Measurements from ENCODE around the gene SPRED1.

The SPRED1 gene

GRCh38 chr15:38320866-38321265 lies 68.2 kb downstream of the SPRED1 start:
- no peak overlapping the region for H3K27ac ChIP-seq (ENCODE audit: low read length)
- no peak overlapping the region for H3K4me3 ChIP-seq (ENCODE audit: low read depth in 1 of 2, low read length in 2 of 2)
- H3K27me3 ChIP-seq (ENCODE audit: low read depth, low read length) = no peaks in the 10 kb centered on the region
- no peaks in the 10 kb centered on the region for H3K9me3 ChIP-seq (ENCODE audit: control insufficient read depth in 1 of 2, low read length in 2 of 2)
- H3K36me3 ChIP-seq (ENCODE audit: control insufficient read depth in 1 of 2, insufficient read depth in 2 of 2, low read length in 2 of 2) = no peaks in the 10 kb centered on the region
- H3K4me1 ChIP-seq (ENCODE audit: control insufficient read depth in 1 of 2, insufficient read depth in 2 of 2, low read length in 2 of 2) = peaks cover 0 to 9% of the 10 kb centered on the region in 2 donors

- H3K9me3 ChIP-seq (ENCODE audit: control insufficient read depth in 1 of 2, low read length in 2 of 2) = no peaks in the 10 kb centered on the region
- peaks cover 0 to 9% of the 10 kb centered on the region in 2 donors for H3K4me1 ChIP-seq (ENCODE audit: control insufficient read depth in 1 of 2, insufficient read depth in 2 of 2, low read length in 2 of 2)
- H3K27me3 ChIP-seq (ENCODE audit: low read depth, low read length) = no peaks in the 10 kb centered on the region
- H3K36me3 ChIP-seq (ENCODE audit: control insufficient read depth in 1 of 2, insufficient read depth in 2 of 2, low read length in 2 of 2) = peaks cover 7 to 18% of the 10 kb centered on the region in 2 donors
- no peak overlapping the region for H3K4me3 ChIP-seq (ENCODE audit: low read depth in 1 of 2, low read length in 2 of 2)
- H3K27ac ChIP-seq (ENCODE audit: low read length) = no peak overlapping the region
Measured at GRCh38 chr15:38323895-38324294, 71.3 kb downstream of the SPRED1 start.

GRCh38 chr15:38324939-38325647 lies 72.5 kb downstream of the SPRED1 start:
- no peak overlapping the region for H3K27ac ChIP-seq (ENCODE audit: low read length)

GRCh38 chr15:38325648-38325990 lies 73.0 kb downstream of the SPRED1 start:
- Histone ChIP-seq H3K27me3 (ENCODE audit: low read depth, low read length) (no peaks in the 10 kb centered on the region), H3K36me3 (ENCODE audit: control insufficient read depth in 1 of 2, insufficient read depth in 2 of 2, low read length in 2 of 2) (peaks cover 7 to 18% of the 10 kb centered on the region in 2 donors), H3K4me3 (ENCODE audit: low read depth in 1 of 2, low read length in 2 of 2) (no peak overlapping the region), H3K4me1 (ENCODE audit: control insufficient read depth in 1 of 2, insufficient read depth in 2 of 2, low read length in 2 of 2) (peaks cover 0 to 3% of the 10 kb centered on the region in 2 donors), H3K9me3 (ENCODE audit: control insufficient read depth in 1 of 2, low read length in 2 of 2) (no peaks in the 10 kb centered on the region), H3K27ac (ENCODE audit: low read length) (no peak overlapping the region)

More at GRCh38 chr15:38324939-38325647, 72.5 kb downstream of the SPRED1 start:
- H3K4me1 ChIP-seq (ENCODE audit: control insufficient read depth in 1 of 2, insufficient read depth in 2 of 2, low read length in 2 of 2) = peaks cover 0 to 8% of the 10 kb centered on the region in 2 donors
- H3K9me3 ChIP-seq (ENCODE audit: control insufficient read depth in 1 of 2, low read length in 2 of 2) = no peaks in the 10 kb centered on the region
- H3K36me3 ChIP-seq (ENCODE audit: control insufficient read depth in 1 of 2, insufficient read depth in 2 of 2, low read length in 2 of 2) = peaks cover 7 to 18% of the 10 kb centered on the region in 2 donors
- H3K4me3 ChIP-seq (ENCODE audit: low read depth in 1 of 2, low read length in 2 of 2) = no peak overlapping the region
- no peaks in the 10 kb centered on the region for H3K27me3 ChIP-seq (ENCODE audit: low read depth, low read length)

GRCh38 chr15:38332711-38333110 lies 80.1 kb downstream of the SPRED1 start:
- Histone ChIP-seq H3K27ac (ENCODE audit: low read length) (no peak overlapping the region), H3K4me3 (ENCODE audit: low read depth in 1 of 2, low read length in 2 of 2) (no peak overlapping the region), H3K27me3 (ENCODE audit: low read depth, low read length) (no peaks in the 10 kb centered on the region), H3K9me3 (ENCODE audit: control insufficient read depth in 1 of 2, low read length in 2 of 2) (no peaks in the 10 kb centered on the region), H3K4me1 (ENCODE audit: control insufficient read depth in 1 of 2, insufficient read depth in 2 of 2, low read length in 2 of 2) (no peaks in the 10 kb centered on the region), H3K36me3 (ENCODE audit: control insufficient read depth in 1 of 2, insufficient read depth in 2 of 2, low read length in 2 of 2) (peaks cover 0 to 2% of the 10 kb centered on the region in 2 donors)

GRCh38 chr15:38335116-38335515 lies 82.5 kb downstream of the SPRED1 start:
- H3K4me1 ChIP-seq (ENCODE audit: control insufficient read depth in 1 of 2, insufficient read depth in 2 of 2, low read length in 2 of 2) = no peaks in the 10 kb centered on the region
- no peaks in the 10 kb centered on the region for H3K36me3 ChIP-seq (ENCODE audit: control insufficient read depth in 1 of 2, insufficient read depth in 2 of 2, low read length in 2 of 2)
- H3K27me3 ChIP-seq (ENCODE audit: low read depth, low read length) = no peaks in the 10 kb centered on the region
- H3K9me3 ChIP-seq (ENCODE audit: control insufficient read depth in 1 of 2, low read length in 2 of 2) = no peaks in the 10 kb centered on the region
- no peak overlapping the region for H3K27ac ChIP-seq (ENCODE audit: low read length)
- H3K4me3 ChIP-seq (ENCODE audit: low read depth in 1 of 2, low read length in 2 of 2) = no peak overlapping the region

GRCh38 chr15:38344351-38344750 lies 91.7 kb downstream of the SPRED1 start:
- Histone ChIP-seq H3K9me3 (ENCODE audit: control insufficient read depth in 1 of 2, low read length in 2 of 2) (no peaks in the 10 kb centered on the region), H3K4me3 (ENCODE audit: low read depth in 1 of 2, low read length in 2 of 2) (no peak overlapping the region), H3K4me1 (ENCODE audit: control insufficient read depth in 1 of 2, insufficient read depth in 2 of 2, low read length in 2 of 2) (no peaks in the 10 kb centered on the region), H3K36me3 (ENCODE audit: control insufficient read depth in 1 of 2, insufficient read depth in 2 of 2, low read length in 2 of 2) (peaks cover 0 to 9% of the 10 kb centered on the region in 2 donors), H3K27me3 (ENCODE audit: low read depth, low read length) (no peaks in the 10 kb centered on the region), H3K27ac (ENCODE audit: low read length) (no peak overlapping the region)

- Histone ChIP-seq H3K4me3 (ENCODE audit: low read depth in 1 of 2, low read length in 2 of 2) (no peak overlapping the region), H3K27me3 (ENCODE audit: low read depth, low read length) (no peaks in the 10 kb centered on the region), H3K4me1 (ENCODE audit: control insufficient read depth in 1 of 2, insufficient read depth in 2 of 2, low read length in 2 of 2) (no peaks in the 10 kb centered on the region), H3K9me3 (ENCODE audit: control insufficient read depth in 1 of 2, low read length in 2 of 2) (no peaks in the 10 kb centered on the region), H3K27ac (ENCODE audit: low read length) (no peak overlapping the region), H3K36me3 (ENCODE audit: control insufficient read depth in 1 of 2, insufficient read depth in 2 of 2, low read length in 2 of 2) (peaks cover 13 to 14% of the 10 kb centered on the region in 2 donors)
Measured at GRCh38 chr15:38349251-38349650, 96.6 kb downstream of the SPRED1 start.

- no peaks in the 10 kb centered on the region for H3K4me1 ChIP-seq (ENCODE audit: control insufficient read depth in 1 of 2, insufficient read depth in 2 of 2, low read length in 2 of 2)
- H3K27ac ChIP-seq (ENCODE audit: low read length) = no peak overlapping the region
- no peaks in the 10 kb centered on the region for H3K9me3 ChIP-seq (ENCODE audit: control insufficient read depth in 1 of 2, low read length in 2 of 2)
- H3K4me3 ChIP-seq (ENCODE audit: low read depth in 1 of 2, low read length in 2 of 2) = no peak overlapping the region
- H3K36me3 ChIP-seq (ENCODE audit: control insufficient read depth in 1 of 2, insufficient read depth in 2 of 2, low read length in 2 of 2) = peaks cover 6 to 14% of the 10 kb centered on the region in 2 donors
- H3K27me3 ChIP-seq (ENCODE audit: low read depth, low read length) = no peaks in the 10 kb centered on the region
Measured at GRCh38 chr15:38351466-38351865, 98.8 kb downstream of the SPRED1 start.

- no peaks in the 10 kb centered on the region for H3K27me3 ChIP-seq (ENCODE audit: low read depth, low read length)
- H3K36me3 ChIP-seq (ENCODE audit: control insufficient read depth in 1 of 2, insufficient read depth in 2 of 2, low read length in 2 of 2) = peaks cover 4 to 14% of the 10 kb centered on the region in 2 donors
- H3K4me3 ChIP-seq (ENCODE audit: low read depth in 1 of 2, low read length in 2 of 2) = no peak overlapping the region
- no peaks in the 10 kb centered on the region for H3K9me3 ChIP-seq (ENCODE audit: control insufficient read depth in 1 of 2, low read length in 2 of 2)
- H3K27ac ChIP-seq (ENCODE audit: low read length) = no peak overlapping the region
- H3K4me1 ChIP-seq (ENCODE audit: control insufficient read depth in 1 of 2, insufficient read depth in 2 of 2, low read length in 2 of 2) = no peaks in the 10 kb centered on the region
Measured at GRCh38 chr15:38354315-38354929, 101.8 kb downstream of the SPRED1 start.

GRCh38 chr15:38362355-38362754 lies 109.7 kb downstream of the SPRED1 start:
- Histone ChIP-seq H3K27ac (ENCODE audit: low read length) (no peak overlapping the region), H3K4me3 (ENCODE audit: low read depth in 1 of 2, low read length in 2 of 2) (no peak overlapping the region), H3K4me1 (ENCODE audit: control insufficient read depth in 1 of 2, insufficient read depth in 2 of 2, low read length in 2 of 2) (no peaks in the 10 kb centered on the region)

More at GRCh38 chr15:38362355-38362754, 109.7 kb downstream of the SPRED1 start:
- no peaks in the 10 kb centered on the region for H3K9me3 ChIP-seq (ENCODE audit: control insufficient read depth in 1 of 2, low read length in 2 of 2)
- H3K36me3 ChIP-seq (ENCODE audit: control insufficient read depth in 1 of 2, insufficient read depth in 2 of 2, low read length in 2 of 2) = no peaks in the 10 kb centered on the region
- H3K27me3 ChIP-seq (ENCODE audit: low read depth, low read length) = no peaks in the 10 kb centered on the region
